Caki2 (cell line): Measurements from ENCODE around the gene BLOC1S5. TPM values are rescaled to one million over a fixed set of nuclear protein-coding genes. Genes with fewer than 3 reads are reported as not detected.

Experiments
- DNase-seq: peaks from one replicate; pipeline ENCODE4 v3.0.0-alpha.2; 2015; ENCODE audit warnings: low read depth
- in situ Hi-C: cut with HindIII; loops from 2 replicates; pipeline ENCODE4 v1.10.0; 2016; ENCODE audit warnings: low sequenced_read_pairs, low pct_unique_long_range_greater_than_20kb, mixed read lengths
- total RNA-seq: library from RNA; depleted of rRNA; stranded (reverse); fragments of >200 nt; shearing (Covaris generic); gene quantifications from 2 replicates; pipeline ENCODE4 v1.2.3, GENCODE V29; 2014; ENCODE audit warnings: low replicate concordance; rRNA removed

Gene BLOC1S5
- total RNA-seq, 1 experiment from 2014 or later = 19.1 TPM

DNA sequence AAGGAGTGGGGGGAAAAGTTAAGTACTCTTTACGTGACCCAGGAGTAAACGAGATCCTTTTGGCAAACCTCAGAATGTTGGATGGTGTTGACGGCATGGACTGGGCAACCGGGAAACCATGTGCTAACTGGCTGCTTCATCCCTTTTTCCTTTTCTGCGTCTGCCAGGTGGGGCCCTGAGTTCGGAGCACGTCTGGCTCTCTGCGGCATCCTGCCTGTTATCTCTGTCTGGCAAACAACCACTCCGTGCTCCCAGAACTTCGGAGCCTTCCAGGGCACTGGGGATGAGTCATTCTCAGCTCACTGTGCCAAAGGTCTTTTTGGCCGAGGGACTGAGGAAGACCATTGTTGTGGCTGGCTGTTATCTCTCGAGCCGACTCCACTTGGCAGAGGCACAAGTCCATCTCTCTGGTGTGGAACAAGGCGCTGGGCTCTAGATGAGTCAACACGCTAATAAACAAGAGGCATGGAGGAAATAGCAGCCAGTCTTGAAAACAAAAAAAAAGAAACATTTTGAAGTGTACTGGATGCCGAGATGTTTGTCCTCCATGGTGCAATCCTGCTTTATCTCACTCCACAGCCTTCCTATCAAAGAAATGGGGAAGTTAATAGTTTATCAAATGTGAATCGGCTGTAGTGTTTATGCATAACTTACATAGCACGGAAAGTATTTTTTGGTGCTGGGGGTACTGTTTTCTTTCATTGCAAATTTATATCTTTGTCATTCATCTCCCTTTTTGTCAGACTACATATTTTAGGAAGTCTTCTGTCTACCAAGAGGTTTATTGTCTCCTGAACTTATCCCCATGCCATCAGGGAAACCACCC, 89.0 kb downstream of the BLOC1S5 start:
- DNase-seq = peak; percentile 96
- in situ Hi-C loops = no loop called here

GRCh38 chr6:7974565-7974937, 89.6 kb downstream of the BLOC1S5 start:
- DNase-seq = no peak
- in situ Hi-C loops = no loop called here

GRCh38 chr6:7973584-7973983, 90.6 kb downstream of the BLOC1S5 start:
- in situ Hi-C loops = no loop called here
- DNase-seq = no peak

DNA sequence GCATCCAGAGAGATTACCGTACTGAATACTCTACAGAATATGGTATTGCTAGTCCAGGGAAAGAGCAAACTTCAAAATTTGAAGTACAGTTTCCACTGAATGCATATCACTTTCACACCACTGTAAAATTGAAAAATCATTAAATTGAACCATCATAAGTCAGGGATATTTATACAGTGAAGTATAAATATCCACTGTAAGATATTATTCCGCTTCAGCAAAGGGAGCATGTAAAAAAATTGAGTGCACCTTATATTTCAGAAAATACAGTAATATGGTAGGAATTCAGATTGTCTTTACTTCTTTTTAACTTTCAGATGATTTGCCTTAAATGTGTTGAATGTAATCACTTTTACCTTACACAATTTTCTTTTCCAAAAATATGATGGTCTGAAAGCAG, 92.7 kb downstream of the BLOC1S5 start:
- in situ Hi-C loops = no loop called here
- no peak for DNase-seq

DNA sequence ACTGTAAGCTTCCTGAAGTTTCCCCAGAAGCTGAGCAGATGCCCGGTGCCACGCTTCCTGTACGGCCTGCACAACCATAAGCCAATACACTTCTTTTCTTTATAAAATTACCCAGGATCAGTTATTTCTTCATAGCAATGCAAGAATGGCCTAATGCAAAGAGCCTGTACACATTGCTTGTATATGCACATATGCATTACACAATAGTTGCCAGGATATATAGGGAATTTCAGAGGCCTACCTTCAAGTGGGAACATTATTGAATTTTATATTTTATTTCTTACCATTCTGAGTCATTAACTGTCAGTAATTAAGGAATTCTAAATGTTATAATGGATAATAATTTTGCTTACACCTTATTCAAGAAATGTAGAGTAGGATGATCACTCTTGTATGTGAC, 93.6 kb downstream of the BLOC1S5 start:
- in situ Hi-C loops = no loop called here
- DNase-seq = no peak

Other genes with a start within 250 kb of the BLOC1S5 start
- 503 and 527 TPM in 2 replicates for gene TXNDC5, start 153.6 kb downstream of the BLOC1S5 start, total RNA-seq
- 217 TPM in 2 replicates for gene EEF1E1, start 38.2 kb upstream of the BLOC1S5 start, total RNA-seq